ENCODE measurements around the gene NDUFB2.
"Not testable (repeated sequence)": the region's sequence is repeated elsewhere in the genome, so short reads cannot be mapped to it uniquely, and the experiment has no call there.

Gene NDUFB2

DNA sequence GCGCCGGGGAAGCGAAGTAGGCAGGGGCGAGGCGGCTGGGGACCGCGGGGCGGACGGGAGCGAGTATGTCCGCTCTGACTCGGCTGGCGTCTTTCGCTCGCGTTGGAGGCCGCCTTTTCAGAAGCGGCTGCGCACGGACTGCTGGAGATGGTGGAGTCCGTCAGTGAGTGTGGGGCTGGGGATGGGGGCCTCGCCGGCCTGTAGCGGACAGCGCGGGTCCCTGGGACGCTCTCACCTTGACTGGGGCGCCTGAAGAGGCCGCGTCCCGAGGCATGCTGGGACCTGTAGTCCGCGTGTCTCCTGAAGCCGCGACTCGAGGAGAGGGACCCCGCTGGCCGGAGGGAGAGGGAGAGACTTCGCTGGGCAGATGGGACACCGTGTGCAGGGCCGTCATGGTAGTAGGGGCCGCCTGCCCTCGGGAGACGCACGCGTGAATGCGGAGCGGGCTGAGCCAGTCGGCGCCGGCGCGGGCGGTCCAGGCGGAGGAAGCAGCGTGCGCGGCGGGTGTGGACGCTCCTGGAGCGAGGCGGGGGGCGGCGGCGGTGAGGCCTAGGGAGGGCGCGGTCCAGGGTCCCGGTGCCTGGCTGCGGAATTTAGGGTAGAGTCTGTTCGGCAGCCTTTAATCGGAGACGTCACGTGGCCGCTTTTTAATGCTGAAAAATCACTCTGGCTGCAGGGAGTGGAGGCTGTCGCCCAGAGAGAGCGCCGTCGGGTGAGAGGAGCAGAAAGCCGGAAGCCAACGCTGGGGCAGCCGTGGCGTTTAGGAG, at the start of gene NDUFB2:
NDUFB2 (plus strand) TSS at position 29 of the 767 bp plus-strand sequence; CDS start at position 66, 37 bp downstream.
- DNase-seq = peak; percentile 73

DNA sequence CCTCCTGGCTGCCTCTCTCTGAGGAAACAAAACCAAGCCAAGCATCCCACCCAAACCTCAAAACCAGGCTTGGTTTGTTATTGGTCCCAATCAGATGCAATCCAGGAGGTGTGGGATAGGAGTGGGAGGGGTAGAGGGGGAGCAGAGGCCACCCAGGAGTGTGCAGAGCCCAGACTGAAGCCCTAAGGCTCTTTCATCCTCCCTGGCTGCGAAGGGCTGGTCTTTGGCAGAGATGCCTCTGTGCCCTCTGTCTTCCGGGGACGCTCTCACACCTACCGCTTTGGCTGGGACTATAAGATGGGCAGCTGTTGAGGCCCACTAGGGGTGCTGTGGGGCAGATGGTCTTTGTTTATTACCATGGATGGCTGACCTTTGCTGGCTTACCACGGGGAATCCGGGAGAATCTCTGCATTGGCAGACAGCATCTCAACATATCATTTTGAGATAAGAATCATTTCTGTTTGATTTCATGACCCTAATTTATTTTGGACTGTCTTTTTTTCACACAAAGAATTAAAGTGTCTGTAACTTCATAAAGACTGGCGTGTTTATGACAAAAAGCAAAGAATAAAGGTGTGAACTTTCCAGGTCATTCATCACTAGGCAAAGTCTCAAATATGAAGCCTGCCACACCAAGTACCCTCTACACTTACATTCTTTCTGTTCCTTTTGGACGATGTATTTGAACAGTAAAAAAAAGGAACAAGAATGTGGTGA, 49.4 kb upstream of the NDUFB2 start:
- peak; percentile 78 for DNase-seq

DNA sequence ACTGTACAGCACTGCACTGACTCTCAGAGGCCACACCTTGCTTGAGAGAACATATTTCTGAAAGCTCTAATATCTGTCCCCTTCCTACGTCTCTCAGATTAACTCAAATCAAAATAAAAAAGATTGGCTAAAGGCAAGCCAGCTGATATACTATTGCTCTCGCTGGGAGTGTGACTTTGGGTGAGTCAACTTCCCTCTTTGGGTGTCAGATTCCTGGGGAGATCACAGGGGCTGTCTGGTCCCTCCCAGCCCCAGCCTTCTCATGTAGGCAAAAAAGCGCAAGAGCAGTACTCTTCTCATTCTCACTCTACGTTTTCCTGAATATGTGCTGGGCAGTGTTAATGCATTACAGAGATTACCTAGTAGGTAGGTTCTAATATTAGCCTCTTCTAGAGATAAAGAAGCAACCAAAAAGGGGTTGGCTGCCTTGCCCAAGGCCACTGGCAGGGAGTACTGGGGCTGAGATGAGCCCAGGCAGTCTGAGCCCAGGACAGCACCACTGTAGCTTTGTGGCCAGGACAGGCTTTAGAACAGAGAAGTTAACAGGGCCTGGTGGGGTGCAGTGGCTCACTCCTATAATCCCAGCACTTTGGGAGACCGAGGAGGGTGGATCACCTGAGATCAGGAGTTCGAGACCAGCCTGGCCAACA, 46.8 kb upstream of the NDUFB2 start:
- DNase-seq = no peak

DNA sequence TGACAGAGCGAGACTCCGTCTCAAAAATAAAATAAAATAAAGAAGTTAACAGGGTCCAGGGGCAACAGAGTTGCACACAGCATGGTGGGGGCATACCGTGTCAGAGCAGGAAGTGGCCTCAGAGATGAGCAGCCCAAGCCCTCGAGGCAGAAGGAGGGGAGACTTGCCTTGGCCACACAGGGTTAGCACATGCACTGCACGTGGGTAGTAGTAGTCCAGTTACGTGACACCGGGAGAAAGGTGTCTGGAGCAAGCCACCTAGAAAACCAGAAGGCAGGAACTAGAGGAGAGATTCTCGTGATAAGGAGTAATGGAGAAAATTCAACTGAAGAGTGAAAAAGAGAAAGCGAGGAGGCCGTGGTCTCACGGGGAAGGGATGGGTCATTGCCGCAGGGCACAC, 46.1 kb upstream of the NDUFB2 start:
- DNase-seq = no peak

DNA sequence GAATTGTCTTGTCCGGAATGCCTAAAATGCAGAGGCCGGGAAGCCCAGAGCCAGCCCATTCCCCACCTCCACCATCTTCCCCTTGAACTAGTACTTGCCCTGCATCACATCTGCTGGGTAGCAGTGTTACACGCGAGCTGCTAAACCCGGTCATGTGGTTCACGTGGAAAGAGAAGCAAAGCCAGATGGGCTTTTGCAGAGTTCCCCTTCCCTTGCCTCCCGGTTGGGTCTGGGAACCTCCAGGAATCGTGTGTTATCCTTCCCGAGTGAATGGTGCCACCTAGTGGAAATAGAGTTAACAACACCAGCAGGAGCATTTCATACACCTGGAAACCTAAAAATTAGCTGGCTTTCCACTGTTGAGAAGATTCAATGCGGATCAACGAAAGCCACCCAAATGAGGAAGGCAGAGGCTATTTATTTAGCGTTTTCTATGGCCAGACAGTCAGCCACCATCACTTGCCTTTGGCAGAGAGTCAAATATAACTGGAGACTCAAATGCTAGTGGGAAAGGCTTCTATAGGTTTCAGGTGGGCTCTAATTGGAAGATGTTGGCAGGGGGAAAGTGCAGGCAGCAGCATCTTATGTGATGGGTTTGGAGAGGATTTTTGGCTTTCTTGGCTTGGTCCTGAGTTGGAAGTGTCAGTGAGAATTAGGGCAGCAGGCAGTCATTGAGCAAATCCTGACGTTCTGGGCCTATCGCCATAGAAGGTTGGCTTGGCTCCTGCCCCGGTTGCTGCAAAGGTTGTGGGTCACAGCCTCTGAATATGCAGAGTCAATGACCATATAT, 43.0 kb upstream of the NDUFB2 start:
- peak; percentile 78 for DNase-seq

DNA sequence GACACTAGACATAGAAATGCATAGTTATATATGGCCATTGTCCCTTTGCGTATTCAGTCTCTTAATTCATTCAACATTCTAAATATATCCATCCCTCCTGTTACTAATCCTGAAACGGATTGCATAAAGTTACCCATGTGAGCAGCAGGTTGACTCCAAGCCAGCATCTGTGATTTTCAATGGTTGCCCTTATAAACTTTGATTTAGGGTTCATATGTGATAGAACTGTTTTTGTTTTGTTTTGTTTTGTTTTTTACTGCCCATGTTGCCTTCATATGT, 42.5 kb upstream of the NDUFB2 start:
- no peak for DNase-seq

DNA sequence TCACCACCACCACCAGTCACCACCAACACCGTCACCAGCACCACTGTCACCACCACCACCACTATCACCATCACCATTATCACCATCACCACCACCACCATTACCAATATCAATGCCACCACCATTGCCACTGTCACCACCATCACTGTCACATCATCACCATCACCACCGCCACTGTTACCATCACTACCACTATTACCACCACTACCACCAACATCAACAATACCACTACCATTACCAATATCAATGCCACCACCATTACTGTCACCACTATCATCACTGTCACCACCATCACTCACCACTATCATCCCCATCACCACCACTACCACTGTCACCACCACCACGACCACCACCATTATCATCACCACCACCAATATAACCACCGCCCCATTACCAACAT, 41.8 kb upstream of the NDUFB2 start:
- DNase-seq = no peak

DNA sequence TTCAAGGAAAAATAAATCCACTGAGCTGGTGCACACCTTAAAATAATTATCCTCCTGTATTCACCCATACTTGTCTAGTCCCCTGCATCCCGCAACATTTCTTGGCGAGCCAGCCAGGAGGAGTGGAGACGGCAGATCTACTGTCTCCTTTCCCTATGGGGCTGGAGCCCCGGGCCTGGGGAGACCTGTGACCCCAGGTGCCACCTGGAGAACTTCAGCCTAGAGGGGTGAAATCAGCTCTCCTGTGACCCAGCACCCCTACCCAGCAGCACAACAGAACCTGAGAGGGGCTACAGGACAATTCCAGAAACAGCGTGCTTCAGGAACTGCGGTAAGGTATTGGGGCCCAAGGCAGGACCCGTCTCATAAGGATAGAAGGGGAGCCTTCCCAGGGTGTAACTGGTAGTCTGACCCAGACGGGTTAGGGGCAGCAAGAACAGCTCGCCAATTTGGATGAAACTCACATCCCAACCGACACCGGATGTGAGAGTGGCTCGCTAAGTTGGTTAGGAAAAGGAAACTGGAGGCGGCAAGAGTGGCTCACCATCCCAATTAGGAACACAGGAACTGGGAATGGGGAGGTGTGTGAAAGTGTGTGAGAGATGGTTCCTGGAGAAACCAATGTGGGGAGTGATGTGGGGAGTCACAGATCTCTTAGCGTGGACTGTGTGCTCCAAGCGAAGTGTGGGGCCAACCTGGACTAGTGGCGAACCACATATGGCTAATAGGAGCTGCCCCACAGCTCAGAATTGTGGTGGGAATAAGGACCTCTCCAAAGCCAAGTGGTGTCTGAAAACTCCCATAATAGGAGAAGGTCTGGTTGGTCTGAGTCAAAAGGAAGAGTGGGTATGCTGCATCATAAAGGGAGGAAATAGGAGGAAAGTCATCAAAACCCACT, 40.7 kb upstream of the NDUFB2 start:
- DNase-seq = no peak

DNA sequence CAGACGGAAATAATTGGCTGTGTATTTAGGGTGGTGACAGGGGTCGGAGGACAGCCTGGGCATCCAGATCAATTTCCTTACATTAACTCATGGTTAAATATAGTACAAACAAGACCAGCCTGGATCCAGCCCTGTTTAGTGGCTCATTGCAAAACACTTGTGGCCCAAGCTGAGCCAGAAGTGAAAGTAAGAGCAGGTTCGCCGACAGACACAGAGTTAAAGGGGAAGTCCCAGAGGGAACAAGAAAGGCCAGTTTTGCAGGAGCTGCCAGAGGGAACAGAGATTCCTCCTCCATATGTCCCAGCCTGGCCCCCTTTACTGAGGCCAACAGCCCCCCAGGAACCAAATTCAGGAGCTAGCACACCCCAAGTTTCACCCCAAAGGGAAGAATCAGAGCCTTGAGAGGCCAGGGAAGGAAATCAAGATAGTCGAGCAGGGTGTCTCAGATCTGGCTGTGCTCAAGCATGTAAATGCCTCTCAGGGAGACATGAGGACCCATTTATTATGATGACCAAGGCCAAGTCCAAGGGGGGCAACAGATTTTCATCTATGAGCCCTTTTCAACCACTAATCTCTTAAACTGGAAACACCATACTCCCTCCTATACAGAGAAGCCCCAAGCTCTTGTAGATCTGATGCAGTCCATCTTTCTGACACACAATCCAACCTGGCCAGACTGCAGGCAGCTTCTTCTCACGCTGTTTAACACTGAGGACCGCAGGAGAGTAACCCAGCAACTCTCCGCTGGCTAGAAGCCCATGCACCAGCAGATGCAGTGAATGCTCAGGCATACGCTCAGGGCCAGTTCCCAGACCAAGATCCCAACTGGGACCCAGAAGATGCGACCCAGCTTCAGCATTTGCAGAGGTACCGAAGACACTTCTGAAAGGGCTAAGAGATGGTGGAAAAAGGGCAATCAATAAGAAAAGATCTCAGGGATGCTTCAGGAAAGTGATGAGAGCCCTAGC, 39.7 kb upstream of the NDUFB2 start:
- no peak for DNase-seq

DNA sequence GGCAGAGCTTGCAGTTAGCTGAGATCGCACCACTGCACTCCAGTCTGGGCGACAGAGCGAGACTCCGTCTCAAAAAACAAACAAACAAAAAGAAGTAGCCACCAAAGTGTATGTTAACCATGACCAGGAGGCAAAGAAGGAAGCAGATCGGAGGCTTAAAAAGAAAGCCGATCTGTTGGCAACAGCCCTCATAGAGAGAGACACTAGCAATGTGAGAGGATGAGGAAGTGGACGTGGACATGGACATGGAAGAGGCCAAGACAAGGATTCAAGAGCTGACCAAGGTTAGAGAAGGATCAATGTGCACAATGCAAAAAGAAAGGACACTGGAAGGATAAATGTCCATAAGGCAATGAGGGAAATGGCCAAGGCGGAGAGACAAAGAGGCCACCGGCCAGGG, 38.6 kb upstream of the NDUFB2 start:
- DNase-seq = no peak

DNA sequence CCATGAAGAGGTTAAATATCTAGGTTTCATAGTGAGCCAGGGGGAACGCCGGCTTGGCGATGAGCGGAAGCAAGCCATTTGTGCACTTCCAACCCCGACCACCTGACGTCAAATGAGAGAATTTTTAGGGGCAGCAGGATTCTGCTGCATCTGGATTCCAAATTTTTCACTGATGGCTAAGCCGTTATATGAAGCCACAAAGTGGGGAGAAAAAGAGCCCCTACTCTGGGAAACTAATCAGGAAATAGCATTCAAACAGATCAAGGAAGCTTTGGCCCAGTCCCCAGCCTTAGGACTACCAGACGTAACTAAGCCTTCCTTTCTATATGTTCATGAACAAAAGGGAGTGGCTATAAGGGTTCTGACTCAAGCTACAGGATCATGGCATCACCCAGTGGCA, 36.7 kb upstream of the NDUFB2 start:
- no peak for DNase-seq

DNA sequence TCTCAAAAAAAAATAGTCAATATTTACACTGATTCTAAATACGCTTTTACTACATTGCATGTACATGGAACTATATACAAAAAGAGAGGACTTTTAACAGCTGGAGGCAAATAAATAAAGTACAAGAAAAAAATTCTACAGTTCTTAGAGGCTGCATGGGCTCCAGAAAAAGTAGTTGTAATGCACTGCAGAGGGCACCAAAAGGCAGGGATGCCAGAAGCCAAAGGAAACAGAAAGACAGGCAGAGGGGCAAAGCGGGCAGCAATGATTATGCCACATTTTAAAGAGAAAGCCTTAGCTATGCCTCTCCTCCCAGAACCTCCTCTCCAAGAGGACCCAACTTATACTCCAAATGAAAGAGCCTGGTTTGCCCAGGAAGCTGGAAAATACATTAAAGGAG, 35.4 kb upstream of the NDUFB2 start:
- no peak for DNase-seq

DNA sequence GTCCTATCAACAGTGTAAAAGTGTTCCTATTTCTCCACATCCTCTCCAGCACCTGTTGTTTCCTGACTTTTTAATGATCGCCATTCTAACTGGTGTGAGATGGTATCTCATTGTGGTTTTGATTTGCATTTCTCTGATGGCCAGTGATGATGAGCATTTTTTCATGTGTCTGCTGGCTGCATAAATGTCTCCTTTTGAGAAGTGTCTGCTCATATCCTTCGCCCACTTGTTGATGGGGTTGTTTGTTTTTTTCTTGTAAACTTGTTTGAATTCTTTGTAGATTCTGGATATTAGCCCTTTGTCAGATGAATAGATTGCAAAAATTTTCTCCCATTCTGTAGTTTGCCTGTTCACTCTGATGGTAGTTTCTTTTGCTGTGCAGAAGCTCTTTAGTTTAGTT, 33.6 kb upstream of the NDUFB2 start:
- DNase-seq = not testable (repeated sequence)

DNA sequence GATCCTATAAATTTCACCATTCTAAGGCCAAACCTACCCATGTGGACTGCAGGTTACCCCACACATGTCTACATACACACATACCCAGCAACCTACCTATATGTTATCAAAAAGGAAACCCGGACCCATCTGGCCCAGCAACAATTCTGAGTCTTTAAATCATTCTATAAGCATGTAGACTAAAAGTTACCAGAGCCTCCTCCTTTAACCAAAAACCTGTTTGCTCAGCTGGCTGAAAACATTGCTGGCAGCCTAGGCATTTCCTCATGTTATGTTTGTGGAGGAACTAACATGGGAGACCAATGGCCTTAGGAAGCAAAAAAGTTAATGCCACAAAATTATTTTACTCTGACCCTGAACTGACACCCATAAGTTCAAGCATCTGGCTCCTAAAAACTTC, 29.0 kb upstream of the NDUFB2 start:
- no peak for DNase-seq

DNA sequence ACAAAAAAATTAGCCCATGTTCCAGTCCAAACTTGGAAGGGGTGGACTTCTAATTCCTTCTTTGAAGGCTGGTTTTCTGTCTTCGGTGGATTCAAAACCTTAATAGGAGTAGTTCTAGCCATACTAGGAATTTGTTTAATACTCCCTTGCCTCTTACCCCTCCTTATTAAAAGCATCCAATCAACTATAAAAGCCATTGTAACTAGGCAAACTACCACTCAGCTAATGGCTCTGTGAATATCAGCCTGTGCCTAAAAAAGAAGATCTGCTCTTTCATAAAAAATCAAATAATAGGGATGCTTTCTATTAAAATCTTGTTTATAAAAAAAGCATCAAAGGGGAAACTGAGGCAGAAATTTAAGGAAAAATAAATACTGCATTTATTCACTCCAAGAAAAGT, 27.9 kb upstream of the NDUFB2 start:
- DNase-seq = no peak

DNA sequence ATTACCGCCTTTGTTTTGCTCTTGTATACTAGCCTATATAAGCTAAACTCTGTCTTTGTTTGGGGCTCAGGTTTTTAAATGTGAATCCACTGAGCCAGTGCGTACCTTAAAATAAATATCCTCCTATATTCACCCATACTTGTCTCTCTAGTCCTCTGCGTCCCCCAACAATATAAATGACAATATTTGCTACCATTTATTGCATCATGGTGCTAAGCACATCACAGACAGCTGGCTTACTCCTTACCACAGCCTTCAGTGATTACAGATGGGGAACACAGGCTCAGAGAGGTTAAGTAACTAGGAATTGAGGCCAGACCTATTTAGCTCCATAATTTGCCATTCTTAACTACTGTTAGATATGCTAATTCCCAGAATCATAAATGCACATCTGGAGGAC, 27.2 kb upstream of the NDUFB2 start:
- DNase-seq = no peak

DNA sequence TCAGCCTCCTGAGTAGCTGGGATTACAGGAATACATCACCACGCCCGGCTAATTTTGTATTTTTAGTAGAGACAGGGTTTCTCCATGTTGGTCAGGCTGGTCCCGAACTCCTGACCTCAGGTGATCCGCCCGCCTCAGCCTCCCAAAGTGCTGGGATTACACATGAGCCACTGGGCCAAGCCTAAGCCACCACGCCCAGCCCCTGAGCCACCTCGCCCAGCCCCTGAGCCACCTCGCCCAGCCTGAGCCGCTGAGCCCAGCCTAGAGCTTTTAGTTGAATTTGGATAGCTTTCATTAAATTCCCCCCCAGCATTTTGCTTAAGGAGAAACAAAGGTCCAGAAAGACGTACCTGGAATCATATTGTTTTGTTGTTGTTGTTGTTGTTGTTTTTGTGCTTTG, 26.6 kb upstream of the NDUFB2 start:
- not testable (repeated sequence) for DNase-seq

DNA sequence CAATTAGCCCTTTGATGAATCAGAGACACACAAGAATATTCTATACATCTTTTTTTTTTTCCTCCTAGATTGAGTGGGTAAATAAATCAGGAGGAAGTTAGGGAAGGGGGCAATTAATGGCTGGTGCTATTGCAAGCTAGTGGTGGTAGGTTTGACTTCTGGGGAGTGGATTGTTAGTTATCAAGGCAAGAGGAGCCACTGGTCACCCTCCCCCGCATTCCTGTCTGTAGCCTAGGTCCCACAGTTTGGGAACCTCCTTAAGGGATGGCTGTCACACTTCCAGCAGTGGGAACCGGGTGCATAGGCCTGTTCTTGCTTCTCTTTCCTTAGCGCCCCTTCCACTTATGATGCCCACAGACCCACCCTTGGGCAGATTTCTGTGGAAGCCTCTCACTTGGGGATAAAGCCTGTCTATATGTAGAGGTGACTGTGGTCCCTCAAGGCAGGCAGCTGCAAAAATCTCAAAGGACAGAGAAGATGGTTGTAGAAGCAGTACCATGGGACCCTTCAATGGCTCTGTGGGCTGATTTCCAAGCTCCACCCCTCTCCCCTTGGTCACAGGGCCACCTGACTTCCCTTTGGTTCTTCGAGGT, 26.1 kb upstream of the NDUFB2 start:
- DNase-seq = no peak

DNA sequence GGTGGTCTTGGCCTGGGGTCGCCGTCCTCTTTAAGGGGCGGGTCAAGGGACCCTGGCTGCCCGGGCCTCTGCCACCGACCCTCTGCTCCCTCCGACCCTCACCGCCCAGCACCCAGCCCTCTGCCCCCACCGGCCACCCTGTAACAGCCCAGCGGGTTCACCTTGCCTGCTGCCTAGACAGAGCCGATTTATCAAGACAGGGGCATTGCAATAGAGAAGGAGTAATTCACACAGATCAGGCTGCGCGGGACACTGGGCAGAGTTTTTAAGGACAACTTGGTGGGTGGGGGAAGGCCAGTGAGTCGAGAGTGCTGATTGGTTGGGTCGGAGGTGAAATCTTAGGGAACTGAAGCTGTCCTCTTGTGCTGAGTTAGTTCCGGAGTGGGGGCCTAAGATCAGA, 24.5 kb upstream of the NDUFB2 start:
- DNase-seq = no peak

DNA sequence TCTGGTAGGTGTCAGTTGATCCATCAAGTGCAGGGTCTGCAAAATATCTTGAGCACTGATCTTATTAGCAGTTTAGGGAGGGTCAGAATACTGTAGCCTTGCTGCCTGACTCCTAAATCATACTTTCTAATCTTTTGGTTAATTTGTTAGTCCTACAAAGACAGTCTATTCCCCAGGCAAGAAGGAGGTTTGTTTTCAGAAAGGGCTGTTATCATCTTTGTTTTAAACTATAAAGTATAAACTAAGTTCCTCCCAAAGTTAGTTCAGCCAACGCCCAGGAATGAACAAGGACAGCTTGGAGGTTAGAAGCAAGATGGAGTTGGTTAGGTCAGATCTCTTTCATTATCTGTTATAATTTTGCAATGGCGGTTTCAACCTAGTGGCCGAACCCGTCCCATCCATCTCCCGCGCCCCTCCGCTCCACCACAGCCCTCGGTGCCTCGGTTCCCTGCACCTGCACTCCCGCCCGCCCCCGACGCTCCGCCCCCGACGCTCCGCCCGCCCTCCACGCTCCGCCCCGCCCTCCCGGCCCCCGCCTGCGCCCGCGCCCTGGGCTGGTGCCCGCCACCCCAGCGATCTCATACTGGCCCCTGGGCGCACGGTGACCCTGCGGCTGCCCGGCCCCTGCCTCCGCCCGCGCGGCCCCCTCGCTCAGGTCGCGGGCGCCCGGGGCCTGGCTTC, 24.0 kb upstream of the NDUFB2 start, which contains the start of gene ADCK2:
ADCK2 (plus strand) TSS at position 564 of the 681 bp plus-strand sequence. CDS start 386 bp downstream, outside the sequence.
- DNase-seq = peak; percentile 42
